ENCODE results near the gene LCN10. TPM values are rescaled to one million over a fixed set of nuclear protein-coding genes. Genes with fewer than 3 reads are reported as not detected.

The LCN10 gene
- total RNA-seq, 2 donors from 2014 or later = 0.91 to 1.1 TPM

- H3K27me3 ChIP-seq (ENCODE audit: control insufficient read depth, insufficient read depth, low read length, poor library complexity, severe bottlenecking) = no peaks in the 10 kb centered on the region
- Mint-ChIP-seq H3K9me3 (no peaks in the 10 kb centered on the region), H3K4me1 (peaks cover 11% of the 10 kb centered on the region), H3K27ac (no peak overlapping the region), H3K36me3 (ENCODE audit: low read depth) (peaks cover 35% of the 10 kb centered on the region), H3K27me3 (ENCODE audit: insufficient read depth) (no peaks in the 10 kb centered on the region), H3K4me3 (no peak overlapping the region)
- no peaks in the 10 kb centered on the region for H3K9me3 ChIP-seq (ENCODE audit: control insufficient read depth, low read length)
- H3K9ac ChIP-seq (ENCODE audit: extremely low read depth, low read length, poor library complexity, severe bottlenecking) = no peak overlapping the region
- H3K4me3 ChIP-seq (ENCODE audit: low read length) = no peak overlapping the region
- TF ChIP-seq CTCF (conservative IDR thresholded peaks at IDR 0.05) = no peak
- H3K36me3 ChIP-seq (ENCODE audit: control insufficient read depth, insufficient read depth, low read length) = peaks cover 33% of the 10 kb centered on the region
- DNase-seq = peak; percentile 63
- H3K27ac ChIP-seq (ENCODE audit: low read depth, low read length) = no peak overlapping the region
- 93 to 96% methylated on average over 24 to 30 of the region's 30 CpGs for WGBS, 2 experiments (ENCODE audit: insufficient coverage in 1 of 2, insufficient read length in 1 of 2)
- peaks cover 6% of the 10 kb centered on the region for H3K4me1 ChIP-seq (ENCODE audit: control insufficient read depth, insufficient read depth, low read length)
These were observed 21.2 kb downstream of the LCN10 start for GRCh38 chr9:136721339-136722092.

DNA sequence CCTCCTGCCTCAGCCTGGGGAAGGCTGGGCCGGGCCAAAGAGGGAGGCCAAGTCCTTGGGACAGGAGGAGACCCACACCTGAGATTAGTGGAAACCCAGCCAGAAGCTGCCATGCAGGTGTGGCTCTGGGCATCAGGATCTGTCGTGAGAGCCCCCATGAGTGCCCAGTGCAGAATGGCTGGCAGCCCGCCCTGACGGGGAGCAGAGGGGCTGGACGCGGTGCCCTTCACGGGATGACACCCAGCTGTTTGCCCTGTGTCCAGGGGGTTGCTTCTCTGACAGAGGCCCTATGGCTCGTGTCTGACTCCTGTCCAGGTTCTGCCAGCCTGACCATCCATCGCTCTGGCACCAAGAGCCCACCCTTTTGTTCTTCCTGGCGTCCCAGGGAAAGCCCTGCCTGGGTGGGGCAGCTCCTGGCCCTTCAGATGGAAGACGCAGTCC lies 21.8 kb downstream of the LCN10 start:
- Histone ChIP-seq H3K4me3 (ENCODE audit: low read length) (no peak overlapping the region), H3K27ac (ENCODE audit: low read depth, low read length) (peak overlapping the region; percentile 73), H3K9ac (ENCODE audit: extremely low read depth, low read length, poor library complexity, severe bottlenecking) (no peak overlapping the region), H3K9me3 (ENCODE audit: control insufficient read depth, low read length) (no peaks in the 10 kb centered on the region), H3K36me3 (ENCODE audit: control insufficient read depth, insufficient read depth, low read length) (peaks cover 28% of the 10 kb centered on the region), H3K27me3 (ENCODE audit: control insufficient read depth, insufficient read depth, low read length, poor library complexity, severe bottlenecking) (no peaks in the 10 kb centered on the region), H3K4me1 (ENCODE audit: control insufficient read depth, insufficient read depth, low read length) (peaks cover 2% of the 10 kb centered on the region)
- 91% methylated on average over 9 to 11 of the region's 11 CpGs for WGBS, 2 experiments (ENCODE audit: insufficient coverage in 1 of 2, insufficient read length in 1 of 2)
- no peak overlapping the region for H3K4me3 Mint-ChIP-seq
- DNase-seq = peak; percentile 53
- no peak overlapping the region for H3K27ac Mint-ChIP-seq
- TF ChIP-seq CTCF (conservative IDR thresholded peaks at IDR 0.05) = no peak
- H3K9me3 Mint-ChIP-seq = no peaks in the 10 kb centered on the region
- H3K27me3 Mint-ChIP-seq (ENCODE audit: insufficient read depth) = no peaks in the 10 kb centered on the region
- H3K4me1 Mint-ChIP-seq = peaks cover 5% of the 10 kb centered on the region
- H3K36me3 Mint-ChIP-seq (ENCODE audit: low read depth) = peaks cover 29% of the 10 kb centered on the region

- peak overlapping the region; percentile 73 for H3K27ac ChIP-seq (ENCODE audit: low read depth, low read length)
- WGBS, 2 experiments (ENCODE audit: insufficient coverage in 1 of 2, insufficient read length in 1 of 2) = 40 to 71% methylated on average over 1 to 20 of the region's 20 CpGs
- H3K27me3 Mint-ChIP-seq (ENCODE audit: insufficient read depth) = no peaks in the 10 kb centered on the region
- no peak overlapping the region for H3K4me3 ChIP-seq (ENCODE audit: low read length)
- H3K36me3 ChIP-seq (ENCODE audit: control insufficient read depth, insufficient read depth, low read length) = peaks cover 22% of the 10 kb centered on the region
- DNase-seq = peak; percentile 63
- no peak overlapping the region for H3K27ac Mint-ChIP-seq
- H3K27me3 ChIP-seq (ENCODE audit: control insufficient read depth, insufficient read depth, low read length, poor library complexity, severe bottlenecking) = no peaks in the 10 kb centered on the region
- TF ChIP-seq CTCF (conservative IDR thresholded peaks at IDR 0.05) = no peak
- no peaks in the 10 kb centered on the region for H3K9me3 ChIP-seq (ENCODE audit: control insufficient read depth, low read length)
- H3K9ac ChIP-seq (ENCODE audit: extremely low read depth, low read length, poor library complexity, severe bottlenecking) = no peak overlapping the region
- H3K4me1 Mint-ChIP-seq = peaks cover 1% of the 10 kb centered on the region
- H3K4me1 ChIP-seq (ENCODE audit: control insufficient read depth, insufficient read depth, low read length) = no peaks in the 10 kb centered on the region
- H3K9me3 Mint-ChIP-seq = no peaks in the 10 kb centered on the region
- H3K36me3 Mint-ChIP-seq (ENCODE audit: low read depth) = peaks cover 26% of the 10 kb centered on the region
- no peak overlapping the region for H3K4me3 Mint-ChIP-seq
These were observed 22.4 kb downstream of the LCN10 start for GRCh38 chr9:136720251-136720897.
